ENCODE results near the gene ARSB.
"Not testable (repeated sequence)": the region's sequence is repeated elsewhere in the genome, so short reads cannot be mapped to it uniquely, and the experiment has no call there.

ARSB gene

GRCh38 chr5:78746021-78746770 lies 238.9 kb downstream of the ARSB start:
- DNase-seq: no peak

GRCh38 chr5:78744951-78745534 lies 240.1 kb downstream of the ARSB start:
- no peak for DNase-seq

- no peak for DNase-seq
These were observed 244.1 kb downstream of the ARSB start for GRCh38 chr5:78741019-78741418.

GRCh38 chr5:78738693-78739300 lies 246.3 kb downstream of the ARSB start:
- DNase-seq: no peak

GRCh38 chr5:78738104-78738503 lies 247.0 kb downstream of the ARSB start:
- DNase-seq: no peak

- DNase-seq: no peak
These were observed 249.2 kb downstream of the ARSB start for GRCh38 chr5:78735834-78736463.

GRCh38 chr5:78734950-78735349 lies 250.2 kb downstream of the ARSB start:
- no peak for DNase-seq

GRCh38 chr5:78734094-78734845 lies 250.8 kb downstream of the ARSB start:
- DNase-seq: no peak

- not testable (repeated sequence) for DNase-seq
These were observed 252.4 kb downstream of the ARSB start for GRCh38 chr5:78732721-78733120.

GRCh38 chr5:78731884-78732283 lies 253.2 kb downstream of the ARSB start:
- DNase-seq: no peak

- DNase-seq: no peak
These were observed 254.6 kb downstream of the ARSB start for GRCh38 chr5:78730300-78731094.

GRCh38 chr5:78727786-78728761 lies 257.0 kb downstream of the ARSB start:
- no peak for DNase-seq

Measured in T-helper 1 cell (primary cell).